Measurements from ENCODE around the gene PNPLA3.

The PNPLA3 gene

GRCh38 chr22:43923631-43924464 is at the start of gene PNPLA3:
PNPLA3 (plus strand) TSS chr22:43923805; CDS start chr22:43923912, 107 bp downstream.
- peak; percentile 4 for DNase-seq

GRCh38 chr22:43876866-43877509 is 46.6 kb upstream of the PNPLA3 start:
- DNase-seq: no peak

- no peak for DNase-seq
These were observed 45.4 kb upstream of the PNPLA3 start for GRCh38 chr22:43878079-43878795.

GRCh38 chr22:43878831-43879550 is 44.6 kb upstream of the PNPLA3 start:
- no peak for DNase-seq

- no peak for DNase-seq
These were observed 43.6 kb upstream of the PNPLA3 start for GRCh38 chr22:43879901-43880540.

DNA sequence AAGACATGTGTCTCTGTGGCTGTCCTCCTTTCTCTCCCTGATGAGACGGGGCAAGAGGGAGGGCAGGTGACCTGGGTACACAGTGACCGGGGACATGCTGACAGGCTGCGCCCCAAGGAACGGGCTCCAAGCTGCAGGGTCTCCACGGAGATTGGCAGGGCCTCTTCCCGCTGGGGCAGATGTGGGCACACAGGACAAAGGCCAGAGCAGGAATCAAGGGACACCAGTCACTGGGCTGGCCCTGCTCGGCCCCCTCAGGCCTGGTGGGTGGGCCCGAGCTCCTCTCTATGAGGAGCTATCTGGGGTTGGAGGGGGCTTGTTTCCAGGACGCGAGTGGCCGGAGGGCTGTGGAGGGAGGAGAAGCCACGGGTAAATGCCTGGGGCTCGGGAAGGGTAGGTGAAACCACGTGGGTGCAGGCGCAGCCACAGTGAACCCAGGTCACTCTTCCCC is 43.0 kb upstream of the PNPLA3 start:
- DNase-seq: no peak

- no peak for DNase-seq
These were observed 42.2 kb upstream of the PNPLA3 start for GRCh38 chr22:43881091-43882061.

- DNase-seq: no peak
These were observed 41.4 kb upstream of the PNPLA3 start for GRCh38 chr22:43882122-43882767.

DNA sequence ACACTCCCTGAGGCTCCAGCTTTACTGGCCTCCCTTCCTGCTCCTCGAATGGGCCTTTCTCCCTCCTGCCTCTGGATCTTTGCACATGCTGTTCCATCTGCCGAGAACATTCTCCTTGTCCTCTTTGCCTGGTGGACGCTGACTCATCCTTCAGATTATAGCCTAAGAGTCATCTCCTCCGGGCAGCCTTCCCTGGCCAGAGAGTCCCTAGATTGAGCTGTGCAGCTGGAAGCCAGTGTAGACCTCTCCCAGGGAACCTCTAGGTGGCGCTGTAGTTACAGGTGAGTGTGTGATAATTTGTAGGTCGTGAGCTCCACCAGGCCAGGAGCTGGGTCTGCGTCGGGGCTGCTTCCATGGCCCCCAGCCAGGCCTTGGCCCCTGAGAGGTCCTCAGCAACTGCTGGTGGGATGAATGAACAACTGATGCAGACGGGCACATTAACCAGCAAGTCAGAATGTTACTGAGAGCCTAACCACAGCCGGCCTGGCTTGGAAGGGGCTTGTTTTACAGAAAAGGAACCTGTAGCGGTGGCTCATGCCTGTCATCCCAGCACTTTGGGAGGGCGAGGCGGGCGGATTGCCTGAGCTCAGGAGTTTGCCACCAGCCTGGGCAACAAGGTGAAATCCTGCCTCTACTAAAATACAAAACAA is 40.5 kb upstream of the PNPLA3 start:
- DNase-seq: peak; percentile 60

DNA sequence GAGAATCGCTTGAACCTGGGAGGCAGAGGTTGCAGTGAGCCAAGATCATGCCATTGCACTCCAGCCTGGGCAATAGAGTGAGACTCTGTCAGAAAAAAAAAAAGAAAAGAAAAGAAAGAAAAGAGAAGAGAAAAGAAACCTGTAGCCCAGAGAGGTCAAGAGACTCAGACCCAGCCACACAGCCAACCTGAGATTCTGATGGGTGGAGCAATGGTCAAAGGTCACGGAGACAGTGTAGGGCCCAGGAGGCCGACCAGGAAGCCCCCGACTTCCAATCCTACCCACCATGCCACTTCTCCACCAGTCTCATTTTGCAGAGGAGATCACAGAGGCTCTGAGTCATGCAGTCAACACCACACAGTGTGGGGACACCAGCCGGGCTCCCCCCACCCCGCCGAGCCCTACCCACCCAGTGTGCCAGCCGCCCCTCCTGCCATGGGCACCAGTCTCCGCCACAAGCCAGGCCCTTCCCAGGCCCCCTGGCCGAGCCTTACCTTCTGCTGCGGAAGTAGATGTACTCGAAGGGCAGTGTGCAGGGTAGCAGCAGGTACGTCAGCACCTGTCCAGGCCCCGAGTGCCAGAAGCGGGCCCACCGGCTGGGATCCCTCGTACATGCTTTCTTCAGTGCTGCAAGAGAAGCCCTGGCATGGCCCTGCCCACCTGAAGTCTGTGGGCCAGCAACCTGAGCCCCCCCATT is 39.7 kb upstream of the PNPLA3 start:
- no peak for DNase-seq

GRCh38 chr22:43884600-43885318 is 38.8 kb upstream of the PNPLA3 start:
- DNase-seq: peak; percentile 19

DNA sequence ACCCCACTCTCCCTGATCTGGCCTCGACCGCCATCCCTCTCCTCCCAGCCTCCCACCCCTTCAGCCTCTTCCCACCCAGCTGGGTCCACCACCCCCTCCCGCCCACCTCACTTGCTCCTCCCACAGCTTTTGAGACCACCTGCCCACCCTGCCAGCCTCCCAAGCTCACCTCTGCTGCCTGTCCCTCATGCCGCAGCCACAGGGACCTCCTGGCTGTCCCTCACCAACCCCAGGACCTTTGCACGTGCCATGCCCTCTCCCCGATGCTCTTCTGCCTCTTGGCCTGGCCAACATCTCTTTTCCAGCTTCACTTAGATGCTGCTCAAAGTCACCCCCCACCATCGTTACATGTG is 38.3 kb upstream of the PNPLA3 start:
- DNase-seq: no peak

DNA sequence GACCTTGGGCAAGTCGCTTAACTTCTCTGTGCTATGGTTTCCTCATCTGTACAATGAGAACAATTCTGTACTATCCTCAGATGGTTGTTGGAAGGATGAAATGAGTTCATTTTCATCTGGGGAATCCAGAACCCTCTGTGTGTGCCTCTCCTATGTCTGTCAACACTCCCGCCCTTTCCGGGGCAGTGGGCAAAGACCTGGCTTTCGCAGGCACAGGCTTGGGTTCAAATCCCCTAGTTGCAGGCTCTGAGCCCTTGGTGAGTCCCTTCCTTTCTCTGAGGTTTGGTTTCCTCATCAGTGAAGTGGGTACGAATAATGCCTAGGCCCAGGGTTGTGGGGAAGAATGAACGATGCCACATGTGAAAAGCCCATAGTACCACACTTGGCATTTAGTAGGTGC is 37.8 kb upstream of the PNPLA3 start:
- no peak for DNase-seq

GRCh38 chr22:43886231-43886630 is 37.4 kb upstream of the PNPLA3 start:
- DNase-seq: no peak

DNA sequence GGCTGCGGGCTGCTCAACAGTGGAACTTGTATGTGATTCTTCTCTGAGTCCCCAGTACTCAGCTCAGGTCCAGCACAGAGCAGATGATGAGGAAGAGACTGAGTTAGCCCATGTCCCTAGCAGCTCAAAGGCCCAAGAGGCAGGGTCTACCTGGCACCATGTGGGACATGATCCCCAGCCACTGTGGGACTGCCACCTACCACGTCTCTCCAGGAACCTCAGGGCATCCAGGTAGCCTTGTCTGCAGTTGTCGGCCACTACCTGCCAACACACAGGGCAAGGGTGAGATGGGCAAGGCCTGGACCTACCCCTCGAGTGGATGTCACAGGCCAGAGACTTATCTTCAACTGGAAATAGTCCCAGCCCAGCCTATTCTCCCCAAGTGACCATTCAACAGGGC is 36.2 kb upstream of the PNPLA3 start:
- DNase-seq: no peak

DNA sequence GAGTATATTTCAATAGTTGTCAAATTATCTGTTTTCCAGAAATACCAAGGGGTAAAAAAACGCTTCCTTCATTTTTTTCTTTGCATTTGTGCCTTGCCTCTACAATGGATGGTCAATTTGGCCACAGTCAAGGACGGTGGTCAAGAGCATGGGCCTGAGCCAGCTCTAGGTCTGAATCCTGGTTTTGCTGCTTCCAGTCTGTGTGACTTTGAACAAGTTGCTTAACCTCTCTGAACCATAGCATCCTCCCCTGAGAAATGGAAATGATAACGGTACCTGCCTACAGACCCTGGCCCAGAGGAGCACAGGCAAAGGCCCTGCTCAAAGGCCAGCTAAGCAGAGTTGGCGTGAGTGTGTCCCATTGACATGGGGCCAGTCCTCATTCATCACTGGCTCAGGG is 34.9 kb upstream of the PNPLA3 start:
- DNase-seq: no peak

GRCh38 chr22:43889201-43889859 is 34.3 kb upstream of the PNPLA3 start:
- DNase-seq: no peak

- no peak for DNase-seq
These were observed 33.7 kb upstream of the PNPLA3 start for GRCh38 chr22:43889860-43890253.
